ENCODE results near the gene FOXL1.

Gene FOXL1

GRCh38 chr16:86578611-86579267, 390 bp downstream of the FOXL1 start:
- no peak overlapping the region for H3K4me3 ChIP-seq (replicated peaks; ENCODE audit: insufficient read depth, low read length)
- DNase-seq (ENCODE audit: low read depth in 1 of 2, low spot score in 1 of 2): no peak

GRCh38 chr16:86579268-86580062, 1.1 kb downstream of the FOXL1 start:
- H3K27ac ChIP-seq (replicated peaks): no peak overlapping the region
- no peak for DNase-seq (ENCODE audit: low read depth in 1 of 2, low spot score in 1 of 2)
- no peak for TF ChIP-seq SPI1 (IDR thresholded peaks at IDR 0.05; ENCODE audit: borderline replicate concordance, low read depth)
- no peak for TF ChIP-seq CTCF (IDR thresholded peaks at IDR 0.05; ENCODE audit: insufficient read depth, low read length)
- no peak for TF ChIP-seq REST (IDR thresholded peaks at IDR 0.05; ENCODE audit: insufficient replicate concordance, low read depth)
- TF ChIP-seq POLR2AphosphoS5 (IDR thresholded peaks at IDR 0.05; ENCODE audit: low read depth): no peak
- TF ChIP-seq GABPA (IDR thresholded peaks at IDR 0.05; ENCODE audit: low read depth): no peak
- peaks cover 2% of the 10 kb centered on the region for H3K27me3 ChIP-seq (ENCODE audit: insufficient read depth, poor library complexity, severe bottlenecking)
- H3K4me3 ChIP-seq (replicated peaks; ENCODE audit: insufficient read depth, low read length): no peak overlapping the region

More at GRCh38 chr16:86578611-86579267, 390 bp downstream of the FOXL1 start:
- TF ChIP-seq CTCF (IDR thresholded peaks at IDR 0.05; ENCODE audit: insufficient read depth, low read length) (no peak), POLR2AphosphoS5 (IDR thresholded peaks at IDR 0.05; ENCODE audit: low read depth) (no peak), SPI1 (IDR thresholded peaks at IDR 0.05; ENCODE audit: borderline replicate concordance, low read depth) (no peak), GABPA (IDR thresholded peaks at IDR 0.05; ENCODE audit: low read depth) (no peak)
- H3K27ac ChIP-seq (replicated peaks): no peak overlapping the region
- peaks cover 2% of the 10 kb centered on the region for H3K27me3 ChIP-seq (ENCODE audit: insufficient read depth, poor library complexity, severe bottlenecking)

GRCh38 chr16:86580063-86580790, 1.9 kb downstream of the FOXL1 start:
- Histone ChIP-seq H3K27me3 (ENCODE audit: insufficient read depth, poor library complexity, severe bottlenecking) (peaks cover 2% of the 10 kb centered on the region), H3K27ac (replicated peaks) (no peak overlapping the region), H3K4me3 (replicated peaks; ENCODE audit: insufficient read depth, low read length) (no peak overlapping the region)
- DNase-seq (ENCODE audit: low read depth in 1 of 2, low spot score in 1 of 2): no peak
- TF ChIP-seq REST (IDR thresholded peaks at IDR 0.05; ENCODE audit: insufficient replicate concordance, low read depth) (no peak), SPI1 (IDR thresholded peaks at IDR 0.05; ENCODE audit: borderline replicate concordance, low read depth) (no peak)

- DNase-seq (ENCODE audit: low read depth in 1 of 2, low spot score in 1 of 2): no peak
- peaks cover 2% of the 10 kb centered on the region for H3K27me3 ChIP-seq (ENCODE audit: insufficient read depth, poor library complexity, severe bottlenecking)
- TF ChIP-seq GABPA (IDR thresholded peaks at IDR 0.05; ENCODE audit: low read depth) (no peak), POLR2AphosphoS5 (IDR thresholded peaks at IDR 0.05; ENCODE audit: low read depth) (no peak), REST (IDR thresholded peaks at IDR 0.05; ENCODE audit: insufficient replicate concordance, low read depth) (no peak)
- no peak overlapping the region for H3K4me3 ChIP-seq (replicated peaks; ENCODE audit: insufficient read depth, low read length)
- no peak overlapping the region for H3K27ac ChIP-seq (replicated peaks)
Observed at GRCh38 chr16:86580791-86581170, 2.4 kb downstream of the FOXL1 start.
